ENCODE results near the gene SLC7A7. TPM values are rescaled to one million over a fixed set of nuclear protein-coding genes. Genes with fewer than 3 reads are reported as not detected.

The SLC7A7 gene
- total and polyA plus RNA-seq, 10 of the 15 experiments (the other 5 are each of a cell fraction or from before 2014, with no cell fraction given) = 27.8 to 79.2 (median 50.8) TPM

- no peak for TF ChIP-seq CEBPB (IDR thresholded peaks at IDR 0.05; ENCODE audit: borderline replicate concordance in 1 of 2, low read depth in 2 of 2, low read length in 2 of 2)
- no peak for TF ChIP-seq STAT3 (IDR thresholded peaks at IDR 0.05; ENCODE audit: low read depth, low read length)
- TF ChIP-seq IRF3 (IDR thresholded peaks at IDR 0.05) = no peak
- TF ChIP-seq IKZF1 (conservative IDR thresholded peaks at IDR 0.05) = peak; percentile 64
- TF ChIP-seq POLR2A (IDR thresholded peaks at IDR 0.05; ENCODE audit: low read depth, low read length) = no peak; the same call in 1 of the 2 replicates
- TF ChIP-seq ASH2L (IDR thresholded peaks at IDR 0.05; ENCODE audit: borderline replicate concordance, low read depth) = no peak
- TF ChIP-seq KLF5 (IDR thresholded peaks at IDR 0.05; ENCODE audit: partially characterized antibody) = no peak
- 0 out of 2 replicates have a peak, but pooled peaks have one; percentile 13 for TF ChIP-seq EED (IDR thresholded peaks at IDR 0.05; ENCODE audit: low read depth)
- TF ChIP-seq RBBP5 (conservative IDR thresholded peaks at IDR 0.05) = no peak
- TF ChIP-seq ZSCAN29 (IDR thresholded peaks at IDR 0.05) = no peak
- TF ChIP-seq STAT1 (conservative IDR thresholded peaks at IDR 0.05) = no peak
- no peak for TF ChIP-seq SUPT20H (IDR thresholded peaks at IDR 0.05; ENCODE audit: borderline replicate concordance, control insufficient read depth, low read depth, low read length)
- no peak for TF ChIP-seq NR2C1 (IDR thresholded peaks at IDR 0.05)
- no peak for TF ChIP-seq BRCA1 (IDR thresholded peaks at IDR 0.05; ENCODE audit: low read depth, low read length)
- TF ChIP-seq CHD4 (IDR thresholded peaks at IDR 0.05) = no peak
- TF ChIP-seq NFXL1 (IDR thresholded peaks at IDR 0.05; ENCODE audit: borderline replicate concordance) = no peak
- TF ChIP-seq PML (IDR thresholded peaks at IDR 0.05; ENCODE audit: low read length) = no peak
- no peak for TF ChIP-seq E4F1 (IDR thresholded peaks at IDR 0.05; ENCODE audit: borderline replicate concordance, partially characterized antibody)
- no peak for TF ChIP-seq CBX3 (IDR thresholded peaks at IDR 0.05; ENCODE audit: borderline replicate concordance, low read depth)
- no peak for TF ChIP-seq ZBTB11 (CRISPR knock-in tag; IDR thresholded peaks at IDR 0.05)
- TF ChIP-seq E2F4 (IDR thresholded peaks at IDR 0.05; ENCODE audit: low read depth, low read length) = no peak
- TF ChIP-seq ZNF384 (IDR thresholded peaks at IDR 0.05; ENCODE audit: borderline replicate concordance, low read depth, low read length) = no peak
- no peak for TF ChIP-seq SMAD1 (IDR thresholded peaks at IDR 0.05; ENCODE audit: low read depth, partially characterized antibody)
- no peak for TF ChIP-seq ELK1 (IDR thresholded peaks at IDR 0.05; ENCODE audit: low read depth, low read length)
These were observed 7.4 kb upstream of the SLC7A7 start (continued) for GRCh38 chr14:22822571-22823098.

Data from GM12878 (cell line).